Endothelial cell of umbilical vein (primary cell): ENCODE data around the gene MSH4.

ENCODE experiments used
- POLR2A ChIP-seq: IDR thresholded peaks from 2 replicates; pipeline ENCODE4 v1.6.1; 2012; ENCODE audit warnings: low read depth, mild to moderate bottlenecking, control low read depth, low read length
- POLR2AphosphoS5 ChIP-seq: IDR thresholded peaks from 2 replicates; pipeline ENCODE4 v1.6.1; 2012; ENCODE audit warnings: low read depth, mild to moderate bottlenecking, control low read depth, low read length, moderate library complexity; ENCODE audit not compliant: insufficient read depth
- TF ChIP-seq, protein P1 (sequence below): IDR thresholded peaks from 2 replicates; pipeline ENCODE4 v1.6.1; 2011; ENCODE audit not compliant: insufficient read depth, insufficient read length
- TF ChIP-seq, protein P2 (sequence below), 2 donors: IDR thresholded peaks; 1 replicate in 1 of 2; 2 replicates in 1 of 2; pipeline ENCODE4 v1.5.1; 2011; ENCODE audit warnings: low read length in 2 of 2, mild to moderate bottlenecking in 2 of 2, moderate library complexity in 2 of 2, control low read depth in 1 of 2, inconsistent platforms in 1 of 2, low read depth in 1 of 2; ENCODE audit not compliant: insufficient read depth in 1 of 2; ENCODE audit errors: extremely low read depth in 1 of 2

DNA sequence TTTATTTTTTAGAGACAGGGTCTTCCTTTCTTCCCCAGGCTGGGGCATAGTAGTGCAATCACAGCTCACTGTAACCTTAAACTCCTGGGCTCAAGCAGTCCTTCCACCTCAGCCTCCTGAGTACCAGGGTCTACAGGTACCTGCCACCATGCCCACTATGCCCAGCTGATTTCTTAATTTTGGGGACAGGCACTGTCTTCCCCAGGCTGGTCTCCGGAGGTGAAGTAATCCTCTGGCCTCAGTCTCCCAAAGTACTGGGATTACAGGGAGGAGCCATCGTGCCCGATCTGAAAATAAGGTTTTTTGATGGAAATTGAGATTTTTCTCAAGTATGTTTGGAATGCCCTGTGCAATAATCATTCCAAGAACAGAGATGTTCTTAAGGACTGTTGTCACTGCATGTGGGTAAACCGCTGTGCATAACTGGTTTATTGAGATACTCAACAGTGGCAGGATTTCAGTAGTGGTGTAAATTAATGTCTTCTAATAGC is 934 bp upstream of the MSH4 start:
- TF ChIP-seq, protein P1, sequence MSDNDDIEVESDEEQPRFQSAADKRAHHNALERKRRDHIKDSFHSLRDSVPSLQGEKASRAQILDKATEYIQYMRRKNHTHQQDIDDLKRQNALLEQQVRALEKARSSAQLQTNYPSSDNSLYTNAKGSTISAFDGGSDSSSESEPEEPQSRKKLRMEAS = no peak
- TF ChIP-seq, protein P2, sequence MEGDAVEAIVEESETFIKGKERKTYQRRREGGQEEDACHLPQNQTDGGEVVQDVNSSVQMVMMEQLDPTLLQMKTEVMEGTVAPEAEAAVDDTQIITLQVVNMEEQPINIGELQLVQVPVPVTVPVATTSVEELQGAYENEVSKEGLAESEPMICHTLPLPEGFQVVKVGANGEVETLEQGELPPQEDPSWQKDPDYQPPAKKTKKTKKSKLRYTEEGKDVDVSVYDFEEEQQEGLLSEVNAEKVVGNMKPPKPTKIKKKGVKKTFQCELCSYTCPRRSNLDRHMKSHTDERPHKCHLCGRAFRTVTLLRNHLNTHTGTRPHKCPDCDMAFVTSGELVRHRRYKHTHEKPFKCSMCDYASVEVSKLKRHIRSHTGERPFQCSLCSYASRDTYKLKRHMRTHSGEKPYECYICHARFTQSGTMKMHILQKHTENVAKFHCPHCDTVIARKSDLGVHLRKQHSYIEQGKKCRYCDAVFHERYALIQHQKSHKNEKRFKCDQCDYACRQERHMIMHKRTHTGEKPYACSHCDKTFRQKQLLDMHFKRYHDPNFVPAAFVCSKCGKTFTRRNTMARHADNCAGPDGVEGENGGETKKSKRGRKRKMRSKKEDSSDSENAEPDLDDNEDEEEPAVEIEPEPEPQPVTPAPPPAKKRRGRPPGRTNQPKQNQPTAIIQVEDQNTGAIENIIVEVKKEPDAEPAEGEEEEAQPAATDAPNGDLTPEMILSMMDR (IDR thresholded peaks at IDR 0.05; ENCODE audit: extremely low read depth in 1 of 2, insufficient read depth in 1 of 2, low read depth in 1 of 2, low read length in 2 of 2) = no peak
- no peak for TF ChIP-seq POLR2AphosphoS5
- TF ChIP-seq POLR2A = no peak
